K562 (cell line): Measurements from ENCODE around the gene C16orf78. TPM values are rescaled to one million over a fixed set of nuclear protein-coding genes. Genes with fewer than 3 reads are reported as not detected.

Source experiments
- ATAC-seq: fragments of 200-7000 bp; cut with Tn5 transposase; 3 replicates; pipeline ENCODE4 v1.9.1; 2020; ENCODE audit warnings: moderate library complexity
- BruUV-seq: library from RNA; stranded (reverse); fragments of 400-500 nt; replicated peaks from 2 replicates; lab custom pipeline; 2021; lab: Mats Ljungman, UMichigan
- CTCF ChIA-PET: fragments of 300-600 bp; formaldehyde crosslinking; extraction: SDS; loops from one replicate; lab custom pipeline; 2021; ENCODE audit warnings: low intra/inter-chr PET ratio; lab: Yijun Ruan, JAX
- POLR2A ChIA-PET: fragments of 300-600, 350-650 bp; sonication (Branson Sonifier 250); formaldehyde crosslinking; extraction: SDS; loops from one replicate; lab custom pipeline; 2021; ENCODE audit warnings: antibody characterized with exemption, inconsistent platforms; lab: Yijun Ruan, JAX
- DNase-seq, 4 experiments: peaks; one replicate each; pipeline versions ENCODE4 v3.0.0 to v3.0.0-alpha.2; 2011 to 2018; ENCODE audit warnings: low spot score in 3 of 4, mixed read lengths in 3 of 4; ENCODE audit errors: extremely low read depth in 1 of 4
- FAIRE-seq: peaks from 2 replicates; lab custom pipeline; 2011; peaks lifted over from hg19 to GRCh38; lab: Jason Lieb, UNC
- H2AFZ ChIP-seq: 2 replicates; pipeline ENCODE4 v1.6.0; 2011; ENCODE audit warnings: low read depth, low read length, control low read depth, inconsistent platforms
- H3K27ac ChIP-seq: fragments of 200-600 bp; 3 replicates; pipeline ENCODE4 v1.8.0; 2011; ENCODE audit warnings: low read depth, mild to moderate bottlenecking, control low read depth, inconsistent platforms, low read length, moderate library complexity, mixed read lengths; ENCODE audit errors: extremely low read depth
- H3K27me3 ChIP-seq, 2 experiments: fragments of 300-600 bp in 1 of 2; 2 replicates in 1 of 2; 3 replicates in 1 of 2; pipeline versions ENCODE4 v1.6.0 to v1.8.0; 2011; ENCODE audit warnings: inconsistent platforms in 2 of 2, low read length in 2 of 2, mild to moderate bottlenecking in 1 of 2, mixed read lengths in 1 of 2, moderate library complexity in 1 of 2; ENCODE audit not compliant: control insufficient read depth in 2 of 2, insufficient read depth in 2 of 2
- H3K36me3 ChIP-seq: fragments of 300-600 bp; 3 replicates; pipeline ENCODE4 v1.8.0; 2011; ENCODE audit warnings: mild to moderate bottlenecking, low read length, inconsistent platforms; ENCODE audit not compliant: control insufficient read depth, insufficient read depth
- H3K4me1 ChIP-seq, 2 experiments: fragments of 200-600 bp in 1 of 2; replicated peaks in 1 of 2; 2 replicates in 1 of 2; 3 replicates in 1 of 2; pipeline versions ENCODE4 v1.5.1 to v1.8.0; 2011; ENCODE audit warnings: inconsistent platforms in 2 of 2, low read length in 2 of 2, mild to moderate bottlenecking in 1 of 2, mixed read lengths in 1 of 2, moderate library complexity in 1 of 2; ENCODE audit not compliant: control insufficient read depth in 2 of 2, insufficient read depth in 2 of 2
- H3K4me2 ChIP-seq: 2 replicates; pipeline ENCODE4 v1.6.1; 2011; ENCODE audit warnings: low read length, control low read depth, inconsistent platforms, mixed read lengths; ENCODE audit not compliant: insufficient read depth
- H3K4me3 ChIP-seq: fragments of 200-600 bp; sonication (generic), shearing (Covaris generic); 2 replicates; pipeline ENCODE4 v1.5.1; 2016; ENCODE audit warnings: control low read depth, inconsistent platforms
- H3K79me2 ChIP-seq: fragments of 200-600 bp; 3 replicates; pipeline ENCODE4 v1.8.0; 2011; ENCODE audit warnings: low read length, inconsistent platforms; ENCODE audit not compliant: control insufficient read depth, insufficient read depth
- H3K9ac ChIP-seq, 2 experiments: 2 replicates each; pipeline versions ENCODE4 v1.6.0 to v1.6.1; 2011; ENCODE audit warnings: low read depth in 2 of 2, low read length in 2 of 2, control low read depth in 1 of 2, inconsistent platforms in 1 of 2, mild to moderate bottlenecking in 1 of 2, mixed read lengths in 1 of 2; ENCODE audit not compliant: insufficient read depth in 1 of 2
- H3K9me1 ChIP-seq: one replicate; pipeline ENCODE4 v1.6.0; 2011; ENCODE audit warnings: inconsistent platforms, mild to moderate bottlenecking, low read length, moderate library complexity; ENCODE audit not compliant: control insufficient read depth, insufficient read depth
- H3K9me3 ChIP-seq: replicated peaks from 2 replicates; pipeline ENCODE4 v1.5.1; 2011; ENCODE audit warnings: low read depth, low read length, inconsistent platforms; ENCODE audit not compliant: control insufficient read depth, insufficient read depth
- H4K20me1 ChIP-seq: replicated peaks from 2 replicates; pipeline ENCODE4 v1.6.1; 2011; ENCODE audit warnings: low read length, inconsistent platforms, mixed read lengths; ENCODE audit not compliant: control insufficient read depth, insufficient read depth
- CREBBP ChIP-seq: IDR thresholded peaks from one replicate; pipeline ENCODE4 v1.6.1; 2012; ENCODE audit warnings: low read depth, mild to moderate bottlenecking, control low read depth, inconsistent platforms, low read length
- KAT2B ChIP-seq: IDR thresholded peaks from one replicate; pipeline ENCODE4 v1.6.1; 2012; ENCODE audit warnings: low read depth, mild to moderate bottlenecking, control low read depth, inconsistent platforms, low read length, moderate library complexity
- MYNN ChIP-seq, 2 experiments: sonication (generic); formaldehyde crosslinking in 1 of 2; IDR thresholded peaks; 2 replicates each; pipeline versions ENCODE4 v1.5.0 to v1.6.1; 2016 to 2020; ENCODE audit warnings: antibody characterized with exemption in 1 of 2, missing genetic modification reagents in 1 of 2
- NELFE ChIP-seq: IDR thresholded peaks from 2 replicates; pipeline ENCODE4 v1.6.1; 2011; ENCODE audit warnings: mild to moderate bottlenecking; ENCODE audit not compliant: insufficient read depth, insufficient read length
- NEUROD1 ChIP-seq: fragments of 150-350 bp; IDR thresholded peaks from 2 replicates; pipeline ENCODE4 v1.6.1; 2014; ENCODE audit warnings: borderline replicate concordance, low read length, low read depth; ENCODE audit not compliant: partially characterized antibody
- NKRF ChIP-seq: fragments of 450-650 bp; IDR thresholded peaks from 2 replicates; pipeline ENCODE4 v1.6.1; 2016; ENCODE audit warnings: borderline replicate concordance
- STAG1 ChIP-seq: sonication (generic); formaldehyde crosslinking; IDR thresholded peaks from 2 replicates; pipeline ENCODE4 v1.5.0; 2020; ENCODE audit warnings: missing genetic modification reagents, borderline replicate concordance
- TARDBP ChIP-seq: fragments of 450-650 bp; IDR thresholded peaks from 2 replicates; pipeline ENCODE4 v1.6.1; 2016
- TSC22D4 ChIP-seq: fragments of 450-650 bp; IDR thresholded peaks from 2 replicates; pipeline ENCODE4 v1.6.1; 2016; ENCODE audit warnings: missing genetic modification characterization, missing biosample characterization, control low read depth
- ZBTB7A ChIP-seq: IDR thresholded peaks from 2 replicates; pipeline ENCODE4 v1.6.1; 2011; ENCODE audit warnings: low read depth, mild to moderate bottlenecking, low read length, moderate library complexity, borderline replicate concordance; ENCODE audit not compliant: control insufficient read depth
- ZC3H4 ChIP-seq: sonication (generic); formaldehyde crosslinking; IDR thresholded peaks from 2 replicates; pipeline ENCODE4 v1.9.0; 2021; ENCODE audit warnings: missing genetic modification reagents, borderline replicate concordance
- ZFP1 ChIP-seq: fragments of 450-650 bp; formaldehyde crosslinking; IDR thresholded peaks from 2 replicates; pipeline ENCODE4 v1.4.0; 2020; ENCODE audit warnings: mild to moderate bottlenecking, mixed read lengths
- ZNF124 ChIP-seq: sonication (generic); formaldehyde crosslinking; IDR thresholded peaks from 2 replicates; pipeline ENCODE4 v1.8.1; 2022; ENCODE audit warnings: missing genetic modification reagents
- ZNF174 ChIP-seq: fragments of 250-450 bp; sonication (Bioruptor Pico); IDR thresholded peaks from 2 replicates; pipeline ENCODE4 v1.4.0; 2020; ENCODE audit warnings: mild to moderate bottlenecking
- ZNF354B ChIP-seq: fragments of 250-450 bp; sonication (Bioruptor Pico); IDR thresholded peaks from 2 replicates; pipeline ENCODE4 v1.4.0; 2020
- ZNF699 ChIP-seq: fragments of 250-450 bp; sonication (Bioruptor Pico); IDR thresholded peaks from 2 replicates; pipeline ENCODE4 v1.8.0; 2021; ENCODE audit warnings: mild to moderate bottlenecking, moderate library complexity; ENCODE audit not compliant: insufficient replicate concordance
- ZNF740 ChIP-seq, 3 experiments: fragments of 200-800 bp in 1 of 3; sonication (Bioruptor generic) in 1 of 3; sonication (generic) in 1 of 3; formaldehyde crosslinking in 1 of 3; IDR thresholded peaks; 2 replicates each; pipeline versions ENCODE4 v1.6.1 to v1.8.0; 2016 to 2022; ENCODE audit warnings: mild to moderate bottlenecking in 2 of 3, missing compliant biosample characterization in 2 of 3, missing genetic modification characterization in 2 of 3, missing genetic modification reagents in 1 of 3
- WGBS: fragments of 100-300 bp; shearing (Covaris generic); methylation state at CpG from one replicate; pipeline ENCODE4 v1.1.6; 2016; ENCODE audit warnings: low coverage, mixed read lengths; ENCODE audit not compliant: insufficient coverage; ENCODE audit errors: missing lambda C conversion rate; 5-methylcytosine and 5-hydroxymethylcytosine counted together
- in situ Hi-C: fragments of 300-500 bp; cut with MboI; formaldehyde crosslinking; loops from 4 replicates; pipeline ENCODE4 v1.15.0; 2018; ENCODE audit warnings: inconsistent platforms, mixed read lengths
- intact Hi-C: fragments of 100-400 bp; cut with micrococcal nuclease; formaldehyde crosslinking; loops from 2 replicates; pipeline ENCODE4 v1.14.2; 2022
- polyA plus RNA-seq, 8 experiments: library from polyadenylated mRNA; depleted of rRNA in 4 of 8; stranded (reverse) in 5 of 8; unstranded in 3 of 8; fragments of >200 nt; fragmentation: Nextera tagmentation in 2 of 8; fragmentation: Illumina TruSeq in 1 of 8; extraction: Ambion mirVana in 2 of 8; extraction: Trizol in 1 of 8; gene quantifications; 2 replicates each; pipeline versions ENCODE4 v1.2.1 to v1.2.3, GENCODE V29; 2011 to 2014; ENCODE audit warnings: inconsistent platforms in 1 of 8, missing spikeins in 1 of 8
- total RNA-seq, 7 experiments: library from RNA; depleted of rRNA in 6 of 7; stranded (reverse); fragments of >200 nt in 6 of 7; fragmentation: Illumina TruSeq in 2 of 7; extraction: Trizol in 2 of 7; gene quantifications; 2 replicates each; pipeline versions ENCODE4 v1.2.1 to v1.2.3, GENCODE V29; 2011 to 2021; ENCODE audit warnings: low replicate concordance in 1 of 7
- TF ChIP-seq, protein P1 (sequence below): fragments of 450-650 bp; formaldehyde crosslinking; IDR thresholded peaks from 2 replicates; pipeline ENCODE4 v1.4.0; 2020; ENCODE audit warnings: mild to moderate bottlenecking, moderate library complexity

Gene C16orf78
- total and polyA plus RNA-seq, 9 of the 15 experiments (the other 6 are each of a cell fraction or from before 2014, with no cell fraction given) = not detected

DNA sequence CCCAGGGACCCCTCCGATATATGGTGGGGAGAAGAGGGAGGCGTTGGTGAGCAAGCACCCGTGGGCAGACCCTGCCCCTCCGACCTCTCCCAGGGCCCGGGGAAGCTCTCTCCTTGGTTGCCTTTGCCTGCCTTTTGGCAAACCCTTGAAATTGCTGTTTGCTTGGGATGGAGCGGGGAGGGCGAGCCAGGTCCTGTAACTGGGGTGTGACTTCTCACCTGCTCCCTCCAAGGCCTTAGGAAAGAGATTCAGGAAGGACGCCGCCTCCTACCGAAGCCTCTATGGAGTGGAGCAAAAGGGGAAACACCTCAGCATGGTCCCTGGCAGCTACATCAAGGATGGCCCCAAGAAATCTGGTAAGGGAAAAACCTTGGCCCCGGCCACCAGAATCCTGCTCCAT lies 4.6 kb downstream of the C16orf78 start:
- no TSS peak for BruUV-seq
- H3K9me3 ChIP-seq = no peaks in the 10 kb centered on the region
- no peaks in the 10 kb centered on the region for H3K79me2 ChIP-seq
- FAIRE-seq = no peak
- in situ Hi-C loops = no loop called here
- H4K20me1 ChIP-seq = no peaks in the 10 kb centered on the region
- no peak for ATAC-seq
- POLR2A ChIA-PET = no interaction called here
- no peak overlapping the region for H3K9ac ChIP-seq
- CTCF ChIA-PET = no interaction called here
- H3K4me3 ChIP-seq = no peak overlapping the region
- H2AFZ ChIP-seq = no peak overlapping the region
- WGBS = 2% methylated on average over 11 of the region's 11 CpGs
- no peaks in the 10 kb centered on the region for H3K9me1 ChIP-seq
- H3K36me3 ChIP-seq = no peaks in the 10 kb centered on the region
- H3K4me1 ChIP-seq = no peaks in the 10 kb centered on the region
- no peak overlapping the region for H3K27ac ChIP-seq
- DNase-seq = no peak
- intact Hi-C loops = no loop called here
- no peak for TF ChIP-seq ZNF124 (CRISPR knock-in tag)
- TF ChIP-seq TARDBP = no peak
- TF ChIP-seq ZNF699 = no peak
- no peak for TF ChIP-seq MYNN (IDR thresholded peaks at IDR 0.05)
- TF ChIP-seq MYNN (CRISPR knock-in tag; IDR thresholded peaks at IDR 0.05) = no peak
- TF ChIP-seq, protein P1, sequence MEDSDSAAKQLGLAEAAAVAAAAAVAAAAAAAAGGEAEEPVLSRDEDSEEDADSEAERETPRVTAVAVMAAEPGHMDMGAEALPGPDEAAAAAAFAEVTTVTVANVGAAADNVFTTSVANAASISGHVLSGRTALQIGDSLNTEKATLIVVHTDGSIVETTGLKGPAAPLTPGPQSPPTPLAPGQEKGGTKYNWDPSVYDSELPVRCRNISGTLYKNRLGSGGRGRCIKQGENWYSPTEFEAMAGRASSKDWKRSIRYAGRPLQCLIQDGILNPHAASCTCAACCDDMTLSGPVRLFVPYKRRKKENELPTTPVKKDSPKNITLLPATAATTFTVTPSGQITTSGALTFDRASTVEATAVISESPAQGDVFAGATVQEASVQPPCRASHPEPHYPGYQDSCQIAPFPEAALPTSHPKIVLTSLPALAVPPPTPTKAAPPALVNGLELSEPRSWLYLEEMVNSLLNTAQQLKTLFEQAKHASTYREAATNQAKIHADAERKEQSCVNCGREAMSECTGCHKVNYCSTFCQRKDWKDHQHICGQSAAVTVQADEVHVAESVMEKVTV (CRISPR knock-in tag) = no peak
- no peak for TF ChIP-seq ZC3H4 (CRISPR knock-in tag)
- TF ChIP-seq ZNF740 (CRISPR knock-in tag; IDR thresholded peaks at IDR 0.05) = no peak
- no peak for TF ChIP-seq ZNF740 (tag; IDR thresholded peaks at IDR 0.05)
- no peak for TF ChIP-seq NKRF
- TF ChIP-seq NELFE = no peak
- TF ChIP-seq NEUROD1 = no peak
- no peak for TF ChIP-seq STAG1 (CRISPR knock-in tag)
- TF ChIP-seq ZFP1 (CRISPR knock-in tag) = no peak
- no peak for TF ChIP-seq ZBTB7A
- no peak for TF ChIP-seq ZNF354B (CRISPR knock-in tag)
- no peak for TF ChIP-seq CREBBP
- TF ChIP-seq ZNF174 = no peak
- TF ChIP-seq KAT2B = no peak
- TF ChIP-seq TSC22D4 = no peak
- no peak overlapping the region for H3K4me2 ChIP-seq
- H3K27me3 ChIP-seq = peaks cover 0 to 5% of the 10 kb centered on the region in 2 experiments; a peak in 1 of 5 replicates
